ENCODE results near the gene DUSP28. TPM values are rescaled to one million over a fixed set of nuclear protein-coding genes. Genes with fewer than 3 reads are reported as not detected.

The DUSP28 gene
- total RNA-seq, 1 experiment from 2014 or later: 10.7 TPM

GRCh38 chr2:240591226-240591625 is 31.1 kb downstream of the DUSP28 start:
- Histone ChIP-seq H3K4me3 (ENCODE audit: low read depth in 2 of 2, low read length in 2 of 2) (no peak overlapping the region), H3K36me3 (ENCODE audit: control insufficient read depth, insufficient read depth, low read length) (no peaks in the 10 kb centered on the region; the same call in 1 of the 2 replicates), H3K4me1 (ENCODE audit: control insufficient read depth, insufficient read depth, low read length) (peaks cover 13% of the 10 kb centered on the region; the same call in 1 of the 2 replicates), H3K27me3 (ENCODE audit: control insufficient read depth, insufficient read depth, low read length) (no peaks in the 10 kb centered on the region), H3K27ac (ENCODE audit: low read length) (no peak overlapping the region), H3K9me3 (ENCODE audit: control insufficient read depth, insufficient read depth, low read depth, low read length) (no peaks in the 10 kb centered on the region)
- POLR2A ChIA-PET: no interaction called here
- in situ Hi-C loops (cut with HindIII; ENCODE audit: low pct_unique_long_range_greater_than_20kb, low sequenced_read_pairs) (no loop called here), intact Hi-C loops (cut with micrococcal nuclease; ENCODE audit: unreplicated experiment) (no loop called here)
- DNase-seq (ENCODE audit: low read depth, low spot score) (no peak), ATAC-seq (no peak)
- TF ChIP-seq CTCF (IDR thresholded peaks at IDR 0.05) (no peak), REST (IDR thresholded peaks at IDR 0.05; ENCODE audit: insufficient read depth in 1 of 2, low read depth in 2 of 2, low read length in 1 of 2) (no peak), TCF7L2 (IDR thresholded peaks at IDR 0.05; ENCODE audit: low read depth, low read length) (no peak), POLR2AphosphoS5 (IDR thresholded peaks at IDR 0.05; ENCODE audit: low read depth, low read length) (no peak), SIN3A (IDR thresholded peaks at IDR 0.05; ENCODE audit: borderline replicate concordance, insufficient read depth, low read depth, low read length) (no peak)
- no TSS peak for BruUV-seq (replicated peaks)
- CTCF ChIA-PET: no interaction called here

GRCh38 chr2:240591784-240592183 is 31.6 kb downstream of the DUSP28 start:
- no peaks in the 10 kb centered on the region for H3K27me3 ChIP-seq (ENCODE audit: control insufficient read depth, insufficient read depth, low read length)
- no peaks in the 10 kb centered on the region for H3K9me3 ChIP-seq (ENCODE audit: control insufficient read depth, insufficient read depth, low read depth, low read length)
- peaks cover 13% of the 10 kb centered on the region; the same call in 1 of the 2 replicates for H3K4me1 ChIP-seq (ENCODE audit: control insufficient read depth, insufficient read depth, low read length)
- no peak for TF ChIP-seq POLR2AphosphoS5 (IDR thresholded peaks at IDR 0.05; ENCODE audit: low read depth, low read length)
- no peak for TF ChIP-seq TCF7L2 (IDR thresholded peaks at IDR 0.05; ENCODE audit: low read depth, low read length)
- no peak for DNase-seq (ENCODE audit: low read depth, low spot score)
- no peak for ATAC-seq
- no TSS peak for BruUV-seq (replicated peaks)
- intact Hi-C loops (cut with micrococcal nuclease; ENCODE audit: unreplicated experiment): no loop called here
- ChIA-PET POLR2A (no interaction called here), CTCF (no interaction called here)
- no peak overlapping the region for H3K4me3 ChIP-seq (ENCODE audit: low read depth in 2 of 2, low read length in 2 of 2)
- no peak overlapping the region for H3K27ac ChIP-seq (ENCODE audit: low read length)
- in situ Hi-C loops (cut with HindIII; ENCODE audit: low pct_unique_long_range_greater_than_20kb, low sequenced_read_pairs): no loop called here
- no peaks in the 10 kb centered on the region; the same call in 1 of the 2 replicates for H3K36me3 ChIP-seq (ENCODE audit: control insufficient read depth, insufficient read depth, low read length)

- no TSS peak for BruUV-seq (replicated peaks)
- ChIA-PET CTCF (no interaction called here), POLR2A (no interaction called here)
- H3K4me3 ChIP-seq (ENCODE audit: low read depth in 2 of 2, low read length in 2 of 2): no peak overlapping the region
- DNase-seq (ENCODE audit: low read depth, low spot score): no peak
- no peak overlapping the region for H3K27ac ChIP-seq (ENCODE audit: low read length)
- no peaks in the 10 kb centered on the region for H3K27me3 ChIP-seq (ENCODE audit: control insufficient read depth, insufficient read depth, low read length)
- intact Hi-C loops (cut with micrococcal nuclease; ENCODE audit: unreplicated experiment) (no loop called here), in situ Hi-C loops (cut with HindIII; ENCODE audit: low pct_unique_long_range_greater_than_20kb, low sequenced_read_pairs) (no loop called here)
- H3K9me3 ChIP-seq (ENCODE audit: control insufficient read depth, insufficient read depth, low read depth, low read length): no peaks in the 10 kb centered on the region
- TF ChIP-seq CTCF (IDR thresholded peaks at IDR 0.05) (no peak), SIN3A (IDR thresholded peaks at IDR 0.05; ENCODE audit: borderline replicate concordance, insufficient read depth, low read depth, low read length) (no peak)
- no peak for ATAC-seq
- no peaks in the 10 kb centered on the region for H3K36me3 ChIP-seq (ENCODE audit: control insufficient read depth, insufficient read depth, low read length)
- H3K4me1 ChIP-seq (ENCODE audit: control insufficient read depth, insufficient read depth, low read length): peaks cover 6% of the 10 kb centered on the region; the same call in 1 of the 2 replicates
Measured at GRCh38 chr2:240593026-240593702, 33.0 kb downstream of the DUSP28 start.

Data from Panc1 (cell line).